ENCODE results near the gene ATG101. TPM values are rescaled to one million over a fixed set of nuclear protein-coding genes. Genes with fewer than 3 reads are reported as not detected.
A peak's percentile ranks its signal among the peaks of the same experiment; 100 is the strongest.

ATG101 gene
- total RNA-seq, 1 experiment from 2014 or later = 75.7 TPM

DNA sequence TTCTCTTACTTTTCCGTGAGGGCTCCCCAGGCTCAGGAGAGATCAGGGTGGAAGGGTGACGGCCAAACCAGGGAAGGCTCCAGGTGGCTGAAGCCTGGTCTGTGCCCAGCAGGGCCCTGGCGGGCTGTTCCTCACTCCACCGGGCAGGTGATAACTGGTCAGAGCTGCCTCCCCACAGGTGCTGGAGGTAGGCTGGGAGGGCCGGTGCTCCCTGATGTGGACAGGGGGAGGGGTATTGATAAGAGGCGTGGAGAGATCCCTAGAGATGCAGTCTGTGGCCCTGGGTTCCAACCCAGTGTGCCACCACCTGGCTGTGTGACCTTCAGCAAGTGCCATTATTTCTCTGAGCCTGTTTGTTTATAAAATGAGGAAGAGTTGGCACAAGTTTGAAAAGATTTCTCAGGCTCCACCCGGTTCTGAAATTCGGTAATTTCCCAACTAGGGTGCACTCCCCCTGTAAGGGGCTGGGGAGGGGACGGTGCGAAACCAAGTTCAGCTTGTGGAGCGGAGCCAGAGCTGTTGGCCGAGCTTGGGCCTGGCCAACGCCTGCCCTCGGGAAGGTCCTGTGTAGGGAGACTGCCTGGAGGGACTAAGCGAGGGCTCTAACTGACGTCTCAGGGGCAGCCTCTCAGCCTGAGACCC lies 19.5 kb upstream of the ATG101 start:
- Histone ChIP-seq H3K4me3 (ENCODE audit: insufficient read depth, low read depth, low read length) (peak overlapping the region; percentile 65), H3K36me3 (replicated peaks; ENCODE audit: control insufficient read depth, insufficient read depth, low read length) (no peaks in the 10 kb centered on the region; the same call in 1 of the 2 replicates), H3K27me3 (ENCODE audit: control insufficient read depth, insufficient read depth, low read length) (peaks cover 41% of the 10 kb centered on the region)
- DNase-seq = peak; percentile 87

DNA sequence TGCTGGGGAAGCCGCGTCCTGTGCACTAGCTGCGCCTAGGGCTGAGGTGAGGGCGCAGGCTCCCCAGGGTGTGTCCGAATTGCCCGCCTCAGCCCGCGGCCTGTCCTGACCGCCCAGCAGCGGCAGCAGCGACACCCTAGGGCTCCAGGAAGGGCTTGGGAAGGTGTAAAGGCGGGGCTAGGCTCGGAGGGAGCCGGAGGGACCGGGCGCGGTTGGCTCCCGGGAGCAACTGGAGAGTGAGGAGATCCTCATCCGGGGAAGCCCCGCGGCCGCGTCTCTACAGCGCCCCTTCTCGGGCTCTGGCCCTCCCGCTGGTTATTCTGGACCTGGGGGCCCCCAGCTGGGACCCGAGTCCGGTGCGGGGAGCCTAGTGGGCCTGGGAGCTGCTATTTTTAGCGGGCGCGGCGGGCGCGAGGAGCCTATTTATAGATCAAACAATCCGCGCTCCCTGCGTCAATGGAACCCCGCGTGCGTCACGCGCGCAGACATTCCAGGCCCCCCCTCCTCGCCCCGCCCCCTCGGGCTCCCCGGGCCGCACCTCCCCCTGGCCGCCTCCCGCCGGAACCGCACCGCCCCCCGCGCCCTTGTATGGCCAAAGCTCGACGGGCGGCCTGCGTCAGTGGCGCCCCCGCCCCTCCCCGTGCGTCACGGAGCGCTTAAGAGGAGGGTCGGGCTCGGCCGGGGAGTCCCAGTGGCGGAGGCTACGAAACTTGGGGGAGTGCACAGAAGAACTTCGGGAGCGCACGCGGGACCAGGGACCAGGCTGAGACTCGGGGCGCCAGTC lies 18.8 kb upstream of the ATG101 start, which contains the start of gene NR4A1:
TSS of gene NR4A1 (plus strand) at position 685 of the 784 bp plus-strand sequence. CDS start 2,887 bp downstream, outside the sequence.
- Histone ChIP-seq H3K4me3 (ENCODE audit: insufficient read depth, low read depth, low read length) (peak within 1 kb of the TSS; percentile 65), H3K36me3 (replicated peaks; ENCODE audit: control insufficient read depth, insufficient read depth, low read length) (no peaks in the 10 kb centered on the region; the same call in 1 of the 2 replicates), H3K27me3 (ENCODE audit: control insufficient read depth, insufficient read depth, low read length) (peaks cover 41% of the 10 kb centered on the region)
- DNase-seq = peak; percentile 99

- peaks cover 41% of the 10 kb centered on the region for H3K27me3 ChIP-seq (ENCODE audit: control insufficient read depth, insufficient read depth, low read length)
- peak; percentile 58 for DNase-seq
- H3K36me3 ChIP-seq (replicated peaks; ENCODE audit: control insufficient read depth, insufficient read depth, low read length) = peaks cover 2% of the 10 kb centered on the region; the same call in 1 of the 2 replicates
- no peak overlapping the region for H3K4me3 ChIP-seq (ENCODE audit: insufficient read depth, low read depth, low read length)
Measured at GRCh38 chr12:52052468-52053186, 17.2 kb upstream of the ATG101 start.

GRCh38 chr12:52053536-52054209 lies 16.1 kb upstream of the ATG101 start:
- peaks cover 38% of the 10 kb centered on the region for H3K27me3 ChIP-seq (ENCODE audit: control insufficient read depth, insufficient read depth, low read length)
- peak; percentile 40 for DNase-seq
- H3K4me3 ChIP-seq (ENCODE audit: insufficient read depth, low read depth, low read length) = no peak overlapping the region
- H3K36me3 ChIP-seq (replicated peaks; ENCODE audit: control insufficient read depth, insufficient read depth, low read length) = peaks cover 2% of the 10 kb centered on the region; the same call in 1 of the 2 replicates

DNA sequence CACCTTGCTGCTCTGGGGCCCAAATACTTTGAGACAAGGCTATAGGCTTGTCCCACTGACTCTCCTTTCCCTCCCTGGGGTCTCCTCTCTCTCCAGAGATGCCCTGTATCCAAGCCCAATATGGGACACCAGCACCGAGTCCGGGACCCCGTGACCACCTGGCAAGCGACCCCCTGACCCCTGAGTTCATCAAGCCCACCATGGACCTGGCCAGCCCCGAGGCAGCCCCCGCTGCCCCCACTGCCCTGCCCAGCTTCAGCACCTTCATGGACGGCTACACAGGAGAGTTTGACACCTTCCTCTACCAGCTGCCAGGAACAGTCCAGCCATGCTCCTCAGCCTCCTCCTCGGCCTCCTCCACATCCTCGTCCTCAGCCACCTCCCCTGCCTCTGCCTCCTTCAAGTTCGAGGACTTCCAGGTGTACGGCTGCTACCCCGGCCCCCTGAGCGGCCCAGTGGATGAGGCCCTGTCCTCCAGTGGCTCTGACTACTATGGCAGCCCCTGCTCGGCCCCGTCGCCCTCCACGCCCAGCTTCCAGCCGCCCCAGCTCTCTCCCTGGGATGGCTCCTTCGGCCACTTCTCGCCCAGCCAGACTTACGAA lies 15.4 kb upstream of the ATG101 start:
- Histone ChIP-seq H3K36me3 (replicated peaks; ENCODE audit: control insufficient read depth, insufficient read depth, low read length) (peaks cover 2% of the 10 kb centered on the region; the same call in 1 of the 2 replicates), H3K4me3 (ENCODE audit: insufficient read depth, low read depth, low read length) (no peak overlapping the region), H3K27me3 (ENCODE audit: control insufficient read depth, insufficient read depth, low read length) (peaks cover 32% of the 10 kb centered on the region)
- DNase-seq = peak; percentile 37

- Histone ChIP-seq H3K27me3 (ENCODE audit: control insufficient read depth, insufficient read depth, low read length) (peaks cover 24% of the 10 kb centered on the region), H3K4me3 (ENCODE audit: insufficient read depth, low read depth, low read length) (no peak overlapping the region), H3K36me3 (replicated peaks; ENCODE audit: control insufficient read depth, insufficient read depth, low read length) (peaks cover 2% of the 10 kb centered on the region; the same call in 1 of the 2 replicates)
- peak; percentile 43 for DNase-seq
Measured at GRCh38 chr12:52054833-52055730, 14.7 kb upstream of the ATG101 start.

- peak; percentile 38 for DNase-seq
- Histone ChIP-seq H3K27me3 (ENCODE audit: control insufficient read depth, insufficient read depth, low read length) (peaks cover 16% of the 10 kb centered on the region), H3K4me3 (ENCODE audit: insufficient read depth, low read depth, low read length) (no peak overlapping the region), H3K36me3 (replicated peaks; ENCODE audit: control insufficient read depth, insufficient read depth, low read length) (peaks cover 2% of the 10 kb centered on the region; the same call in 1 of the 2 replicates)
Measured at GRCh38 chr12:52055731-52056711, 13.8 kb upstream of the ATG101 start.

- peak; percentile 35 for DNase-seq
- H3K36me3 ChIP-seq (replicated peaks; ENCODE audit: control insufficient read depth, insufficient read depth, low read length) = peaks cover 2% of the 10 kb centered on the region; the same call in 1 of the 2 replicates
- no peak overlapping the region for H3K4me3 ChIP-seq (ENCODE audit: insufficient read depth, low read depth, low read length)
- peaks cover 8% of the 10 kb centered on the region for H3K27me3 ChIP-seq (ENCODE audit: control insufficient read depth, insufficient read depth, low read length)
Measured at GRCh38 chr12:52056801-52057637, 12.8 kb upstream of the ATG101 start.

GRCh38 chr12:52057638-52058576 lies 11.9 kb upstream of the ATG101 start:
- DNase-seq = no peak
- Histone ChIP-seq H3K36me3 (replicated peaks; ENCODE audit: control insufficient read depth, insufficient read depth, low read length) (peaks cover 2% of the 10 kb centered on the region; the same call in 1 of the 2 replicates), H3K27me3 (ENCODE audit: control insufficient read depth, insufficient read depth, low read length) (0 out of 2 replicates have a peak, but pooled peaks cover under 1% of the 10 kb centered on the region), H3K4me3 (ENCODE audit: insufficient read depth, low read depth, low read length) (no peak overlapping the region)

- Histone ChIP-seq H3K36me3 (replicated peaks; ENCODE audit: control insufficient read depth, insufficient read depth, low read length) (peaks cover 2% of the 10 kb centered on the region; the same call in 1 of the 2 replicates), H3K4me3 (ENCODE audit: insufficient read depth, low read depth, low read length) (no peak overlapping the region), H3K27me3 (ENCODE audit: control insufficient read depth, insufficient read depth, low read length) (no peaks in the 10 kb centered on the region)
- DNase-seq = no peak
Measured at GRCh38 chr12:52058631-52059361, 11.0 kb upstream of the ATG101 start.

Measured in H7 (cell line).